ENCODE data around the gene ALG2.
"Not testable (repeated sequence)": the region's sequence is repeated elsewhere in the genome, so short reads cannot be mapped to it uniquely, and the experiment has no call there.

Gene ALG2

GRCh38 chr9:99239341-99240060, 17.8 kb upstream of the ALG2 start:
- no peak overlapping the region for H3K4me3 ChIP-seq (ENCODE audit: low read depth, low read length)

GRCh38 chr9:99238331-99238730, 16.6 kb upstream of the ALG2 start:
- no peak overlapping the region for H3K4me3 ChIP-seq (ENCODE audit: low read depth, low read length)

GRCh38 chr9:99237849-99238248, 16.1 kb upstream of the ALG2 start:
- not testable (repeated sequence) for H3K4me3 ChIP-seq (ENCODE audit: low read depth, low read length)

GRCh38 chr9:99237356-99237755, 15.6 kb upstream of the ALG2 start:
- no peak overlapping the region for H3K4me3 ChIP-seq (ENCODE audit: low read depth, low read length)

- no peak overlapping the region for H3K4me3 ChIP-seq (ENCODE audit: low read depth, low read length)
Measured at GRCh38 chr9:99235926-99236634, 14.3 kb upstream of the ALG2 start.

GRCh38 chr9:99235069-99235468, 13.3 kb upstream of the ALG2 start:
- H3K4me3 ChIP-seq (ENCODE audit: low read depth, low read length): no peak overlapping the region

GRCh38 chr9:99234618-99235017, 12.9 kb upstream of the ALG2 start:
- H3K4me3 ChIP-seq (ENCODE audit: low read depth, low read length): no peak overlapping the region

GRCh38 chr9:99231711-99232110, 10.0 kb upstream of the ALG2 start:
- no peak overlapping the region for H3K4me3 ChIP-seq (ENCODE audit: low read depth, low read length)

- no peak overlapping the region for H3K4me3 ChIP-seq (ENCODE audit: low read depth, low read length)
Measured at GRCh38 chr9:99230206-99230605, 8.5 kb upstream of the ALG2 start.

- no peak overlapping the region for H3K4me3 ChIP-seq (ENCODE audit: low read depth, low read length)
Measured at GRCh38 chr9:99226054-99226453, 4.3 kb upstream of the ALG2 start.

- H3K4me3 ChIP-seq (ENCODE audit: low read depth, low read length): no peak overlapping the region
Measured at GRCh38 chr9:99224445-99224844, 2.7 kb upstream of the ALG2 start.

GRCh38 chr9:99222416-99223270, 901 bp upstream of the ALG2 start:
- peak overlapping the region; percentile 97 for H3K4me3 ChIP-seq (ENCODE audit: low read depth, low read length)

- H3K4me3 ChIP-seq (ENCODE audit: low read depth, low read length): peak overlapping the region; percentile 97
Measured at GRCh38 chr9:99221266-99221620, 499 bp downstream of the ALG2 start.

- H3K4me3 ChIP-seq (ENCODE audit: low read depth, low read length): no peak overlapping the region
Measured at GRCh38 chr9:99220011-99220410, 1.7 kb downstream of the ALG2 start.

- H3K4me3 ChIP-seq (ENCODE audit: low read depth, low read length): no peak overlapping the region
Measured at GRCh38 chr9:99216073-99216472, 5.7 kb downstream of the ALG2 start.

GRCh38 chr9:99213197-99213596, 8.5 kb downstream of the ALG2 start:
- no peak overlapping the region for H3K4me3 ChIP-seq (ENCODE audit: low read depth, low read length)

- H3K4me3 ChIP-seq (ENCODE audit: low read depth, low read length): no peak overlapping the region
Measured at GRCh38 chr9:99211746-99212145, 10.0 kb downstream of the ALG2 start.

GRCh38 chr9:99210572-99210971, 11.2 kb downstream of the ALG2 start:
- H3K4me3 ChIP-seq (ENCODE audit: low read depth, low read length): no peak overlapping the region

GRCh38 chr9:99201603-99202002, 20.1 kb downstream of the ALG2 start:
- no peak overlapping the region for H3K4me3 ChIP-seq (ENCODE audit: low read depth, low read length)

- H3K4me3 ChIP-seq (ENCODE audit: low read depth, low read length): no peak overlapping the region
Measured at GRCh38 chr9:99199938-99200539, 21.7 kb downstream of the ALG2 start.

- H3K4me3 ChIP-seq (ENCODE audit: low read depth, low read length): no peak overlapping the region
Measured at GRCh38 chr9:99197987-99198386, 23.8 kb downstream of the ALG2 start.
